Endothelial cell of umbilical vein (primary cell): ENCODE measurements around the gene CAPS. TPM values are rescaled to one million over a fixed set of nuclear protein-coding genes. Genes with fewer than 3 reads are reported as not detected.

Source experiments
- BruUV-seq: library from RNA; stranded (reverse); fragments of 400-500 nt; replicated peaks from 2 replicates; lab custom pipeline; 2021; lab: Mats Ljungman, UMichigan
- CTCF ChIA-PET: fragments of 300-600, 350-600 bp; sonication (Branson Sonifier 250); formaldehyde crosslinking; loops from one replicate; lab custom pipeline; 2021; ENCODE audit warnings: antibody characterized with exemption, inconsistent platforms; lab: Charles Lee
- POLR2A ChIA-PET: fragments of 300-600, 350-600 bp; sonication (Branson Sonifier 250); formaldehyde crosslinking; loops from one replicate; lab custom pipeline; 2021; ENCODE audit warnings: antibody characterized with exemption, inconsistent platforms; lab: Charles Lee
- DNase-seq: peaks from one replicate; pipeline ENCODE4 v3.0.0-alpha.2; 2011; ENCODE audit warnings: low read depth, low spot score
- FAIRE-seq: peaks from 2 replicates; lab custom pipeline; 2011; peaks lifted over from hg19 to GRCh38; lab: Jason Lieb, UNC
- H2AFZ ChIP-seq: 2 replicates; pipeline ENCODE4 v1.6.0; 2012; ENCODE audit warnings: low read depth, low read length, control low read depth, inconsistent platforms
- H3K27ac ChIP-seq: 2 replicates; pipeline ENCODE4 v1.5.1; 2011; ENCODE audit warnings: low read depth, mild to moderate bottlenecking, control low read depth, low read length, moderate library complexity; ENCODE audit not compliant: insufficient read depth
- H3K27me3 ChIP-seq, 2 experiments: 2 replicates each; pipeline versions ENCODE4 v1.6.0 to v1.6.1; 2011; ENCODE audit warnings: low read length in 2 of 2, mixed read lengths in 1 of 2; ENCODE audit not compliant: control insufficient read depth in 2 of 2, insufficient read depth in 2 of 2
- H3K36me3 ChIP-seq, 2 experiments: 2 replicates in 1 of 2; 3 replicates in 1 of 2; pipeline ENCODE4 v1.5.1; 2011; ENCODE audit warnings: low read length in 2 of 2, mild to moderate bottlenecking in 1 of 2, moderate library complexity in 1 of 2; ENCODE audit not compliant: control insufficient read depth in 2 of 2, insufficient read depth in 2 of 2; ENCODE audit errors: extremely low read depth in 1 of 2
- H3K4me1 ChIP-seq: 3 replicates; pipeline ENCODE4 v1.5.1; 2011; ENCODE audit warnings: mild to moderate bottlenecking, low read length; ENCODE audit not compliant: control insufficient read depth, insufficient read depth; ENCODE audit errors: extremely low read depth
- H3K4me2 ChIP-seq: 2 replicates; pipeline ENCODE4 v1.6.1; 2011; ENCODE audit warnings: low read length, control low read depth, mixed read lengths; ENCODE audit not compliant: insufficient read depth
- H3K4me3 ChIP-seq, 3 experiments: fragments of 200-600 bp in 1 of 3; sonication (generic), shearing (Covaris generic) in 1 of 3; replicated peaks in 1 of 3; 2 replicates each; pipeline ENCODE4 v1.5.1; 2011 to 2016; ENCODE audit warnings: control low read depth in 3 of 3, low read length in 3 of 3, mild to moderate bottlenecking in 2 of 3, inconsistent platforms in 1 of 3, low read depth in 1 of 3, moderate library complexity in 1 of 3; ENCODE audit not compliant: insufficient read depth in 1 of 3
- H3K79me2 ChIP-seq: 2 replicates; pipeline ENCODE4 v1.6.0; 2012; ENCODE audit warnings: low read length, inconsistent platforms; ENCODE audit not compliant: control insufficient read depth, insufficient read depth
- H3K9ac ChIP-seq: replicated peaks from 2 replicates; pipeline ENCODE3; 2011; ENCODE audit warnings: low read length, control low read depth; ENCODE audit not compliant: insufficient read depth; ENCODE audit errors: extremely low read depth
- H3K9me1 ChIP-seq: replicated peaks from 3 replicates; pipeline ENCODE4 v1.6.0; 2011; ENCODE audit warnings: mild to moderate bottlenecking, low read length; ENCODE audit not compliant: control insufficient read depth, insufficient read depth; ENCODE audit errors: extremely low read depth
- H3K9me3 ChIP-seq: replicated peaks from 2 replicates; pipeline ENCODE4 v1.5.1; 2012; ENCODE audit warnings: low read length, inconsistent platforms; ENCODE audit not compliant: control insufficient read depth, insufficient read depth
- H4K20me1 ChIP-seq: replicated peaks from 2 replicates; pipeline ENCODE3; 2011; ENCODE audit warnings: mild to moderate bottlenecking, low read length; ENCODE audit not compliant: control insufficient read depth, insufficient read depth; ENCODE audit errors: extremely low read depth
- CTCF ChIP-seq, 2 donors: IDR thresholded peaks; 1 replicate in 1 of 2; 2 replicates in 1 of 2; pipeline ENCODE4 v1.5.1; 2011; ENCODE audit warnings: low read length in 2 of 2, mild to moderate bottlenecking in 2 of 2, moderate library complexity in 2 of 2, control low read depth in 1 of 2, inconsistent platforms in 1 of 2, low read depth in 1 of 2; ENCODE audit not compliant: insufficient read depth in 1 of 2; ENCODE audit errors: extremely low read depth in 1 of 2
- EZH2 ChIP-seq: IDR thresholded peaks from 2 replicates; pipeline ENCODE4 v1.6.1; 2012; ENCODE audit warnings: borderline replicate concordance, low read depth, mild to moderate bottlenecking, moderate library complexity, low read length, inconsistent platforms; ENCODE audit not compliant: severe bottlenecking
- FOS ChIP-seq: IDR thresholded peaks from 2 replicates; pipeline ENCODE4 v1.6.1; 2011; ENCODE audit warnings: mild to moderate bottlenecking, low read length, moderate library complexity, borderline replicate concordance; ENCODE audit not compliant: insufficient read depth
- GATA2 ChIP-seq: IDR thresholded peaks from 2 replicates; pipeline ENCODE4 v1.7.0; 2011; ENCODE audit warnings: low read depth, mild to moderate bottlenecking, moderate library complexity, mixed read lengths, low read length; ENCODE audit not compliant: insufficient read length, insufficient read depth
- JUN ChIP-seq: IDR thresholded peaks from 2 replicates; pipeline ENCODE4 v1.6.1; 2011; ENCODE audit warnings: borderline replicate concordance, low read depth; ENCODE audit not compliant: insufficient read length, insufficient read depth
- MAX ChIP-seq: IDR thresholded peaks from 2 replicates; pipeline ENCODE4 v1.6.1; 2011; ENCODE audit not compliant: insufficient read depth, insufficient read length
- MYC ChIP-seq: IDR thresholded peaks from one replicate; pipeline ENCODE4 v1.6.1; 2011; ENCODE audit warnings: mild to moderate bottlenecking, low read depth, low read length
- POLR2A ChIP-seq: IDR thresholded peaks from 2 replicates; pipeline ENCODE4 v1.6.1; 2012; ENCODE audit warnings: low read depth, mild to moderate bottlenecking, control low read depth, low read length
- POLR2AphosphoS5 ChIP-seq: IDR thresholded peaks from 2 replicates; pipeline ENCODE4 v1.6.1; 2012; ENCODE audit warnings: low read depth, mild to moderate bottlenecking, control low read depth, low read length, moderate library complexity; ENCODE audit not compliant: insufficient read depth
- dilution Hi-C: fragments of 300-500 bp; cut with MboI; formaldehyde crosslinking; loops from one replicate; pipeline ENCODE4 v1.15.0; 2019; ENCODE audit warnings: low sequenced_read_pairs; ENCODE audit not compliant: extremely low pct_ligation_motif_present
- intact Hi-C: fragments of 100-400 bp; cut with micrococcal nuclease; formaldehyde crosslinking; loops from one replicate; pipeline ENCODE4 v1.10.0; 2022
- polyA plus RNA-seq, 4 experiments: library from polyadenylated mRNA; depleted of rRNA in 3 of 4; stranded (reverse) in 3 of 4; unstranded in 1 of 4; fragments of >200 nt; gene quantifications; 2 replicates each; pipeline versions ENCODE4 v1.2.1 to v1.2.3, GENCODE V29; 2011 to 2012; ENCODE audit warnings: missing spikeins in 1 of 4
- total RNA-seq: library from RNA; stranded (reverse); gene quantifications from 2 replicates; pipeline ENCODE4 v1.2.3, GENCODE V29; 2021

The CAPS gene
- total and polyA plus RNA-seq, 2 donors (not counting 3 experiments of a cell fraction or from before 2014, with no cell fraction given), result 6.9 to 8.9 TPM

GRCh38 chr19:5958074-5958850 lies 44.2 kb downstream of the CAPS start:
- H3K9me3 ChIP-seq, result no peaks in the 10 kb centered on the region
- ChIA-PET CTCF (interaction anchor here (1.0 to 1.3 kb wide), 2 partner anchors 22 to 154 kb away, joined by 3 read pairs; no protein-coding TSS in a partner anchor), POLR2A (no interaction called here)
- no peak overlapping the region for H3K4me3 ChIP-seq
- no peaks in the 10 kb centered on the region for H3K9me1 ChIP-seq
- DNase-seq (no peak), FAIRE-seq (no peak)
- no peak for TF ChIP-seq MAX
- TF ChIP-seq POLR2A, result no peak
- intact Hi-C loops, result no loop called here
- H3K9ac ChIP-seq, result no peak overlapping the region
- dilution Hi-C loops, result no loop called here
- no peaks in the 10 kb centered on the region for H4K20me1 ChIP-seq
- no peak overlapping the region for H2AFZ ChIP-seq
- no peak overlapping the region for H3K4me2 ChIP-seq
- no peak overlapping the region for H3K27ac ChIP-seq
- peaks cover 0 to 3% of the 10 kb centered on the region in 2 experiments for H3K36me3 ChIP-seq
- H3K27me3 ChIP-seq, result no peaks in the 10 kb centered on the region
- peaks cover 33% of the 10 kb centered on the region for H3K4me1 ChIP-seq
- H3K79me2 ChIP-seq, result peaks cover 95% of the 10 kb centered on the region
- no TSS peak for BruUV-seq

- Histone ChIP-seq H3K9ac (no peak overlapping the region), H3K9me1 (no peaks in the 10 kb centered on the region), H3K4me3 (no peak overlapping the region), H3K4me1 (peaks cover 28% of the 10 kb centered on the region), H3K9me3 (no peaks in the 10 kb centered on the region), H3K79me2 (peaks cover 95% of the 10 kb centered on the region), H2AFZ (no peak overlapping the region), H3K4me2 (no peak overlapping the region), H3K27me3 (no peaks in the 10 kb centered on the region), H3K27ac (no peak overlapping the region), H4K20me1 (no peaks in the 10 kb centered on the region), H3K36me3 (peaks cover 0 to 3% of the 10 kb centered on the region in 2 experiments)
- FAIRE-seq (no peak), DNase-seq (no peak)
- dilution Hi-C loops, result no loop called here
- BruUV-seq, result no TSS peak
- intact Hi-C loops, result no loop called here
- POLR2A ChIA-PET, result no interaction called here
- TF ChIP-seq CTCF (IDR thresholded peaks at IDR 0.05; ENCODE audit: extremely low read depth in 1 of 2, insufficient read depth in 1 of 2, low read depth in 1 of 2, low read length in 2 of 2), result no peak
- TF ChIP-seq POLR2A, result no peak
- no peak for TF ChIP-seq FOS
- no peak for TF ChIP-seq GATA2
- no peak for TF ChIP-seq EZH2
- TF ChIP-seq MYC, result no peak
- TF ChIP-seq MAX, result no peak
- TF ChIP-seq JUN, result no peak
- TF ChIP-seq POLR2AphosphoS5, result no peak
- CTCF ChIA-PET, result interaction anchor here (1.7 kb wide), 1 partner anchor 10 kb away, joined by 9 read pairs; no protein-coding TSS in a partner anchor
These were observed 44.7 kb downstream of the CAPS start for GRCh38 chr19:5958851-5959122.
